Measurements from ENCODE around the gene NBEAL2.

NBEAL2 gene

DNA sequence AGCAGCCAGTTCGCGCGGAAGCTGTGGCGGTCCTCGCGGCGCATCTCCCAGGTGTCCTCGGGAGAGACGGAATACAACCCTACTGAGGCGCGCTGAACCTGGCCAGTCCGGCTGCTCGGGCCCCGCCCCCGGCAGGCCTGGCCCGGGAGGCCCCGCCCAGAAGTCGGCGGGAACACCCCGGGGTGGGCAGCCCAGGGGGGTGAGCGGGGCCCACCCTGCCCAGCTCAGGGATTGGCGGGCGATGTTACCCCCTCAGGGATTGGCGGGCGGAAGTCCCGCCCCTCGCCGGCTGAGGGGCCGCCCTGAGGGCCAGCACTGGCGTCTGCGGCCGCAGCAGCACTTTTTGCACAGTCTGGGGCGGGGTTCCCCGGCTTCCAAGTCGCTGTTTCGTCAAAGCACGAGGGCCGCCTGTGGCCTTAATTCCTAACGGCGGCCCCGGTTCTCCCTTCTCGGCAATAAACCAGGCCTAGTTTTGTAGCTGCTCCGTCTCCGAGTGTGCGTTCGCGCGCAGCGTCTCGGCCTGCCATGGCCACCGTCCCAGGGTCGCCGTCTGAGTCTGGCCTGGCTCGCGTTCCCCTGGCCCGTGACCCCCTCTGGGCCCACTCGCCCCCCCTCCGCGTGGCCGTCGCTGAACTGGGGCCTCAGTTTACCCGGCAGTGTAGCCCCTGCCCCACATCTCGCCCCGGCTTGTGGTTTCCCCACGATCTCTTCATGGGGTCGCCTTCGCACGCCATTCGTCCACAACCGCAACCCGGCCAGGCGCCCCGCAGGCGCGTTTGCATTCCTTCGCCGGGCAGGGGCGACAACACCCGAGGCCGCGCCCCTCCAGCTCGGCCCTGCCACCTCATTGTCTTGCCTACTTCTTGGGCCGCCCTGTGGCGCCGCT is 30.0 kb downstream of the NBEAL2 start:
- Histone ChIP-seq H3K4me3 (ENCODE audit: low read length in 2 of 2) (peak overlapping the region; percentile 47 to 80), H3K9ac (ENCODE audit: low read length in 2 of 2) (peak overlapping the region; percentile 76 to 89), H3K4me1 (ENCODE audit: control insufficient read depth, insufficient read depth, low read length) (peaks cover 9% of the 10 kb centered on the region), H3K27ac (ENCODE audit: low read length) (peak overlapping the region; percentile 84), H3K36me3 (ENCODE audit: control insufficient read depth in 2 of 2, insufficient read depth in 2 of 2, low read length in 2 of 2) (peaks cover 3 to 19% of the 10 kb centered on the region in 2 donors), H3K27me3 (ENCODE audit: control insufficient read depth in 1 of 2, insufficient read depth in 2 of 2, low read length in 2 of 2) (no peaks in the 10 kb centered on the region), H3K9me3 (ENCODE audit: control insufficient read depth in 2 of 2, low read length in 2 of 2) (no peaks in the 10 kb centered on the region)

DNA sequence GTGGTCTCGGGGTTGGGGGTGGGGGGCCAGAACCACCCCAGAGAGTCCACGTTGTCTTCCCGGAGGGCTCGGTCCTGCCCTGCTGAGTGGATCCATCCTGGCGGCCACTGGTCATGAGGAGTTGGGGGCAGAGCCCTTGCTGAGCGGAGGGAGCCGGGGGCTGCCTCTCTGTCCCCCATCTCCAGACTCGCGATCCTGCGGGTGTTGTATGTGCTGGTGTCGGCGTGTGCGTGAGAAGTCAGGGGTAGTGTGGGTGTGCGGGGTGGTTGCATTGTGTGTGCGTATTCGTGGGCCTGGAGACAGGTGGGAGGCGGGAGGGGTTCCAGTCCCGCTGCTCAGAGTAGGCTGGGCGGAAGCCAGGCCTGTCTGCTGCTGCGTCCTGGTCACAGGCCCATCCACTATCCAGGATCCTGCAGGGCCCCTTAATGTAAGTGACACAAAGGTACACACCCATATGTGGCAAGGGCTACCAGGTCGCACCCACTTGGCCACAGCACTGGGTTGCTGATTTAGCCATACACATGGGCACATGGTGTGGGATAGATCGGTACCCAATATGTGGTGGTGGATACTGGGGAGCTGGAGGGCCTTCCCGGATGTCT is 30.7 kb downstream of the NBEAL2 start:
- Histone ChIP-seq H3K4me1 (ENCODE audit: control insufficient read depth, insufficient read depth, low read length) (peaks cover 9% of the 10 kb centered on the region), H3K27me3 (ENCODE audit: control insufficient read depth in 1 of 2, insufficient read depth in 2 of 2, low read length in 2 of 2) (no peaks in the 10 kb centered on the region), H3K9ac (ENCODE audit: low read length in 2 of 2) (peak overlapping the region; percentile 76 to 89), H3K27ac (ENCODE audit: low read length) (peak overlapping the region; percentile 84), H3K9me3 (ENCODE audit: control insufficient read depth in 2 of 2, low read length in 2 of 2) (no peaks in the 10 kb centered on the region), H3K4me3 (ENCODE audit: low read length in 2 of 2) (peak overlapping the region; percentile 47 to 80), H3K36me3 (ENCODE audit: control insufficient read depth in 2 of 2, insufficient read depth in 2 of 2, low read length in 2 of 2) (peaks cover 3 to 19% of the 10 kb centered on the region in 2 donors)

DNA sequence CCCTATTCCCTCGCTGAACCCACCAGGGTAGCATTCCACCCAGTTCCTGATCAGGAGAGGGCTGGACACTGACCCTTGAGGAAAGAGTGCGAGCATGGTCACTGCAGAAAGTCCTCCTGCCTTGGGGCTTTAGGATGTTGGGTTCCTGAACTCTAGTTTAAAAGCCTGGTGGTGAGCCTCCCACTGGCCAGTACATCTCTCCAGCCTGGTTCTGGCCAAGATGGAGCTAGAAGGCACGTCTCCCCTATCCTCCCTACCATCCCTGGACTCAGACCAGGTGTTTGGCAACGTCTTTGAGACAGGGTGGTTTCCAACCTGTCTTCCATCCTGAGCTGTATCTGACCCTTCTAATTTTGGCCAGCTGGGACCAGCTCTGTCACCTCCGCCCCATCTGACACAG is 31.4 kb downstream of the NBEAL2 start:
- H3K27me3 ChIP-seq (ENCODE audit: control insufficient read depth in 1 of 2, insufficient read depth in 2 of 2, low read length in 2 of 2): no peaks in the 10 kb centered on the region
- H3K9me3 ChIP-seq (ENCODE audit: control insufficient read depth in 2 of 2, low read length in 2 of 2): no peaks in the 10 kb centered on the region
- H3K4me3 ChIP-seq (ENCODE audit: low read length in 2 of 2): no peak overlapping the region
- H3K36me3 ChIP-seq (ENCODE audit: control insufficient read depth in 2 of 2, insufficient read depth in 2 of 2, low read length in 2 of 2): peaks cover 3 to 19% of the 10 kb centered on the region in 2 donors
- H3K27ac ChIP-seq (ENCODE audit: low read length): no peak overlapping the region
- H3K4me1 ChIP-seq (ENCODE audit: control insufficient read depth, insufficient read depth, low read length): peaks cover 9% of the 10 kb centered on the region
- no peak overlapping the region for H3K9ac ChIP-seq (ENCODE audit: low read length in 2 of 2)

DNA sequence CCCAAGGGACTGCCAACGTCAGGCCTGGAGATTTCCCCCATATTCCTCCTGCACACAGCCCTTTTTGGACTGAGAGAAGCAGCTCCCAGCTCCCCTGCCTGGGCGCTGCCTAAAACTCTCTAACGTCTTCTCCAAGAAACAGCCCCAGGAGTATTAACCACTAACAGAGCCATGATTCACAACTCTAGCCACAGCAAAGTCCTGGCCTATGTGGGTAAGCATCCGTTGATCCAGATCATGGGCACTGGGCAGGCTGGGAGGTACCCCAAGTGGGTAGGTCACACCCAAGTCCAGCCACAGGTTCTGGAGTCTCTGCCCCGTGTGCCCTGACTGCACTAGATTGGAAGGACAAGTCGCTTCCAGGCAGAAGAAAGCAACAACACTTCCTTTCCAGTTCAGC is 31.9 kb downstream of the NBEAL2 start:
- no peaks in the 10 kb centered on the region for H3K9me3 ChIP-seq (ENCODE audit: control insufficient read depth in 2 of 2, low read length in 2 of 2)
- H3K9ac ChIP-seq (ENCODE audit: low read length in 2 of 2): no peak overlapping the region
- no peaks in the 10 kb centered on the region for H3K27me3 ChIP-seq (ENCODE audit: control insufficient read depth in 1 of 2, insufficient read depth in 2 of 2, low read length in 2 of 2)
- H3K27ac ChIP-seq (ENCODE audit: low read length): no peak overlapping the region
- H3K36me3 ChIP-seq (ENCODE audit: control insufficient read depth in 2 of 2, insufficient read depth in 2 of 2, low read length in 2 of 2): peaks cover 6 to 18% of the 10 kb centered on the region in 2 donors
- H3K4me3 ChIP-seq (ENCODE audit: low read length in 2 of 2): no peak overlapping the region
- peaks cover 9% of the 10 kb centered on the region for H3K4me1 ChIP-seq (ENCODE audit: control insufficient read depth, insufficient read depth, low read length)

DNA sequence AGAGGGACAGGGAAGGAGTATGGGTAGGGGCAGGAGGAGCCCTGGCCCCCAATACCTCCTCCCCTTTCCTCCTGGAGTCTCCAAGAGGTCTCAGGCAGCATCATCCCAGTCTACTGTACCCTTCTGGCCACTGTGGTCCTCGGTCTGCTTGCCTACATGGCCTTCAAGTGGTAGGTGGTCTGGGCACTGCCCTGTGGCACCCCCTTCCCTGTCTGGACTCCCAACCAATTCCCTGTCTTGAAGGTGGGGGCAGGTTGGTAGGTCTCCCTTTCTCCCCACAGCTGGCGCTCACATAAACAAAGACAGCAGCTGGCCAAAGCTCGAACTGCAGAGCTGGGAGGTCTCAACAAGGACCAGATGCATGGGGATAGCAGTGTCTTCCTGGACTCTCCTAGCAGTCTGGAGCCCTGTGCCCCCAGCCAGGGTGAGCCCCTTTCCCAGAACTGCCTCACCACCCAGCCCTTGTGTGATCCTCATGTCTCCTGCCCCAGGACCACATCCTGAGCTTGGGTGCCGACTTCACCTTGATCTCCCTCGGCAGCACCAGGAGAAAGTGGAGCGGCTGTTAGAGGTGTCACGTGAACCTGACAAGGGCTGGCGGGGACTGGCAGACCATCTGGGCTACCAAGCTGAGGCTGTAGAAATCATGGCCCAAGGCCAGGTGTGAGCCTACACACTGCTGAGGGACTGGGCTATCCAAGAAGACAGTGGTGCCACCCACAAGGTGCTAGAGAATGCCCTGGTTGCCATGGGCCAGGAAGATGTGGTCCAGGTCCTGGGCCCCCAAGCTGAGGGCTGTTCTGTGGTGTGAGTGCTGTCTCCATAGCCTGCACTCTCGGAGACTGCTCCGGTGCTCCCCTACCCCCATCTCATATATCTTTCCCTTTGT is 33.1 kb downstream of the NBEAL2 start:
- Histone ChIP-seq H3K36me3 (ENCODE audit: control insufficient read depth in 2 of 2, insufficient read depth in 2 of 2, low read length in 2 of 2) (peaks cover 15 to 29% of the 10 kb centered on the region in 2 donors), H3K4me1 (ENCODE audit: control insufficient read depth, insufficient read depth, low read length) (peaks cover 9% of the 10 kb centered on the region), H3K27ac (ENCODE audit: low read length) (no peak overlapping the region), H3K9me3 (ENCODE audit: control insufficient read depth in 2 of 2, low read length in 2 of 2) (no peaks in the 10 kb centered on the region), H3K9ac (ENCODE audit: low read length in 2 of 2) (no peak overlapping the region), H3K4me3 (ENCODE audit: low read length in 2 of 2) (no peak overlapping the region), H3K27me3 (ENCODE audit: control insufficient read depth in 1 of 2, insufficient read depth in 2 of 2, low read length in 2 of 2) (no peaks in the 10 kb centered on the region)

DNA sequence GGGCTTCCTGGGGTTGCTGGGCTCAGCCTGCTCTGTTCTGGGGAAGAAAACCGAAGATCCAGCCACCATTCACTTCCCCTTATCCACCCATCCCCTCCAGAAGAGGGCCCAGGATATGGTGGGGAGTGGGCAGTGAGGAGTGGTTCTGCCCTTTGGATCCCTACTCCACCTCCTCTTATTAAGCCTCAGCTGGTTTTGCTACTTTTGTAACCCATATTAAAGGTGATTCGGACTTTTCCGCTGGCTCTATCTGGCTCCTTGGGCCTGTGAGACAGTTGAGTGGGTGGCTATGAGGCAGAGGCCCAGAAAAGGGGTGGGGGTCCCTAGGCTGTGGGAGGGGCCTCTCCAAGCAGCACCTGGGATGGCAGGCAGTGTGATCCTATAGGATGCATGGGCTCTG is 33.8 kb downstream of the NBEAL2 start:
- no peak overlapping the region for H3K27ac ChIP-seq (ENCODE audit: low read length)
- H3K36me3 ChIP-seq (ENCODE audit: control insufficient read depth in 2 of 2, insufficient read depth in 2 of 2, low read length in 2 of 2): peaks cover 21 to 35% of the 10 kb centered on the region in 2 donors
- H3K4me3 ChIP-seq (ENCODE audit: low read length in 2 of 2): no peak overlapping the region
- no peaks in the 10 kb centered on the region for H3K27me3 ChIP-seq (ENCODE audit: control insufficient read depth in 1 of 2, insufficient read depth in 2 of 2, low read length in 2 of 2)
- no peak overlapping the region for H3K9ac ChIP-seq (ENCODE audit: low read length in 2 of 2)
- no peaks in the 10 kb centered on the region for H3K9me3 ChIP-seq (ENCODE audit: control insufficient read depth in 2 of 2, low read length in 2 of 2)
- peaks cover 9% of the 10 kb centered on the region for H3K4me1 ChIP-seq (ENCODE audit: control insufficient read depth, insufficient read depth, low read length)

DNA sequence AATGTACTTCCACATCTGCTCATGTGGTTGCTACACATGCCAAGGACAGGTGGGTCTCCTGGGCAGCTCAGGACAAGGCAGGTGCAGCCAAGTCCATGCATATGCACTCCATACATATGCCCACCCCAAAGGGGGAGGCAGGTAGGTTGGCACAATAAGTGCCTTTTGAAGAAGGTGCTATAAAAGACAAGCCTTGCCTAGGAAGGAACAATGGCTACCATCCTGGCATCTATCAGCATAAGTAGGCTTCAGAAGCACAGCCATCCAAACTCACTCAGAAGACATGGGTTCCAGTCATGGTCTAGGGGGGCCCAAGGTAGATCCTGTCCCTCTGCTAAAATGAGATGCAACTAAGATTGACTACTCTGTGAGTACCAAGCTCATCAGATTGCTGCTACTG is 34.6 kb downstream of the NBEAL2 start:
- H3K4me3 ChIP-seq (ENCODE audit: low read length in 2 of 2): no peak overlapping the region
- no peak overlapping the region for H3K9ac ChIP-seq (ENCODE audit: low read length in 2 of 2)
- H3K27ac ChIP-seq (ENCODE audit: low read length): no peak overlapping the region
- peaks cover 9% of the 10 kb centered on the region for H3K4me1 ChIP-seq (ENCODE audit: control insufficient read depth, insufficient read depth, low read length)
- no peaks in the 10 kb centered on the region for H3K27me3 ChIP-seq (ENCODE audit: control insufficient read depth in 1 of 2, insufficient read depth in 2 of 2, low read length in 2 of 2)
- H3K9me3 ChIP-seq (ENCODE audit: control insufficient read depth in 2 of 2, low read length in 2 of 2): no peaks in the 10 kb centered on the region
- H3K36me3 ChIP-seq (ENCODE audit: control insufficient read depth in 2 of 2, insufficient read depth in 2 of 2, low read length in 2 of 2): peaks cover 28 to 42% of the 10 kb centered on the region in 2 donors

DNA sequence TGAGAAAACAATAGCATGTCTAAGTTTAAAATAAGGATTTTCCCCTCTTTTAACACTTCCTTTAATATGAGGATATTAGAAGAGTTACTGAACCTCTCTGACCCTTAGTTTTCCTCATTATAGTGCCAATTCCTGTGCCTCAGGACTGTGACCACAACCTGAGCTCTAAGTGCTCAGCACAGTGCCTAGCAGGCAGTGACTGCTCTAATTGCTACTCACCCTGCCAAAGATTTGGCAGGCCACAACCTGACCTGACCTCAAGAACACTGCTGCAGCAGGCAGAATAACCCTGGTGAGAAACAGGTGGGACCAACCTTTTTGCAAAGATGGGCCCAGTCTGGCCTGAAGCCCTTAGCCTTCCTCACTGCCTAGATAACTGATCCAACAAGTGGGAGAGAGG is 35.7 kb downstream of the NBEAL2 start:
- Histone ChIP-seq H3K36me3 (ENCODE audit: control insufficient read depth in 2 of 2, insufficient read depth in 2 of 2, low read length in 2 of 2) (peaks cover 33 to 50% of the 10 kb centered on the region in 2 donors), H3K9me3 (ENCODE audit: control insufficient read depth in 2 of 2, low read length in 2 of 2) (no peaks in the 10 kb centered on the region), H3K9ac (ENCODE audit: low read length in 2 of 2) (no peak overlapping the region), H3K27me3 (ENCODE audit: control insufficient read depth in 1 of 2, insufficient read depth in 2 of 2, low read length in 2 of 2) (no peaks in the 10 kb centered on the region), H3K4me3 (ENCODE audit: low read length in 2 of 2) (no peak overlapping the region), H3K4me1 (ENCODE audit: control insufficient read depth, insufficient read depth, low read length) (peaks cover 1% of the 10 kb centered on the region), H3K27ac (ENCODE audit: low read length) (no peak overlapping the region)

DNA sequence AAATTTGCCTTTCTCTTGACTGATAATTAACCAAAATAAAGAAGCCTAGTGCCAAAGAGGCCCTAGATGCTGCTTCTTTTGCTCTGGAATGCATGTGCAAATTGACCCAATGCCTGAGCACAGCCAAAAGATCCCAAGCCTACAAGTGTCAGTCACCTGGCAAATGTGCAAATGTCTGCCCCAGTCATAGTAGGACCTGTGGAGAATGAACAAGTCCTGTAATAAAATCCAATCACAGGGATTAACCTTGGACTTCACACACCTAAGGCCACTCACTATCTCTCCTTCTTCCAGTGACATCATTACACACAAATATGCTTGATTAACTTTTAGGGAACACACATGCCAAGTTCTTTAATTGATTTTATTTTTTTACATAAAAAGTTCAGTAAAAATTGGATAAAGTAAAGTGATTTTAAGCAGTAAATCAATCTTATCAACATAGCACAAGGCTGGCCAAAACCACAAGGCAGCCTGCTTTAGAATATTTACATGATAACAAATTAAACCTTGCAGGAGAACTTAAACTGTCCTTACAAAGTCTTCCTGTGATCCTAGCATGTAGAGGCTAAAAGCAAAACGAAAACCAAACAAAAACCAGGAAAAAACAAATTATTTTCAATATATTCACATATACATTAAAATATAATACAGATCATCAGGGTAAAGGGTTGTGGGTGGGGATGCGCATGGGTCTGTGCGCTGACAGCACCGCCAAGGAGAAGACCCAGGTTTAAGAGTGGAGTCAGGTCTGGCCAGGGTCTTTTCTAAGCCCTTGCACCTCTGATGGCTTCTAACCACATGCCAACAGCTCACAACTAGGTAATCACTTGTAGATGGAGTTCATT is 36.8 kb downstream of the NBEAL2 start:
- peaks cover 4% of the 10 kb centered on the region for H3K4me1 ChIP-seq (ENCODE audit: control insufficient read depth, insufficient read depth, low read length)
- H3K27me3 ChIP-seq (ENCODE audit: control insufficient read depth in 1 of 2, insufficient read depth in 2 of 2, low read length in 2 of 2): no peaks in the 10 kb centered on the region
- peaks cover 33 to 50% of the 10 kb centered on the region in 2 donors for H3K36me3 ChIP-seq (ENCODE audit: control insufficient read depth in 2 of 2, insufficient read depth in 2 of 2, low read length in 2 of 2)
- no peak overlapping the region for H3K9ac ChIP-seq (ENCODE audit: low read length in 2 of 2)
- no peak overlapping the region for H3K27ac ChIP-seq (ENCODE audit: low read length)
- H3K9me3 ChIP-seq (ENCODE audit: control insufficient read depth in 2 of 2, low read length in 2 of 2): no peaks in the 10 kb centered on the region
- no peak overlapping the region for H3K4me3 ChIP-seq (ENCODE audit: low read length in 2 of 2)

DNA sequence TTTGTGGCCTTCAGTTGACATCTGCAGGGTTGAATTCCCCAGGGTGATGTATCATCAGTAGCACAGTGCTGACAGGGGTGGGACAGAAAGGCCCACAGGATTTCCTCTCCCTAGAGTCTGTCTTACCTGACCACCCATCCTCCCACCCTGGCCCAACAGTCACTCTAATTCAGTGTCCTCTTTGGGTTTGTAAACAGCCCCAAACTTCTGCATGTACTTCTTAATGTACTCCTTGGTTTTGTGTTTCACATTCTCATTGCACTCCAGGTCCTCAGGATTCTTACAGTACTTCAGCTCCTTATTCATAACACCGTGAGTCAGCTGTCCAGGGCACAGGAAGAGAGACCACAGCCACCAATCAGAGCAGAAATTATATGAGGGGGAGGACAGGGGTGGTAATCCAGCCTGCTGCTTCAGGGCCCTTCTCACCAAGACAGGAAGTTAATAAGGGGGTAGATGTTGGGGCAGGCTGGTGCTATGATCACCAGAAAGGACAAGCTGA is 37.5 kb downstream of the NBEAL2 start:
- Histone ChIP-seq H3K9ac (ENCODE audit: low read length in 2 of 2) (no peak overlapping the region), H3K4me3 (ENCODE audit: low read length in 2 of 2) (no peak overlapping the region), H3K27me3 (ENCODE audit: control insufficient read depth in 1 of 2, insufficient read depth in 2 of 2, low read length in 2 of 2) (no peaks in the 10 kb centered on the region), H3K27ac (ENCODE audit: low read length) (no peak overlapping the region), H3K36me3 (ENCODE audit: control insufficient read depth in 2 of 2, insufficient read depth in 2 of 2, low read length in 2 of 2) (peaks cover 33 to 50% of the 10 kb centered on the region in 2 donors), H3K9me3 (ENCODE audit: control insufficient read depth in 2 of 2, low read length in 2 of 2) (no peaks in the 10 kb centered on the region), H3K4me1 (ENCODE audit: control insufficient read depth, insufficient read depth, low read length) (peaks cover 6% of the 10 kb centered on the region)
